ENCODE data around the gene HAGHL.

DNA sequence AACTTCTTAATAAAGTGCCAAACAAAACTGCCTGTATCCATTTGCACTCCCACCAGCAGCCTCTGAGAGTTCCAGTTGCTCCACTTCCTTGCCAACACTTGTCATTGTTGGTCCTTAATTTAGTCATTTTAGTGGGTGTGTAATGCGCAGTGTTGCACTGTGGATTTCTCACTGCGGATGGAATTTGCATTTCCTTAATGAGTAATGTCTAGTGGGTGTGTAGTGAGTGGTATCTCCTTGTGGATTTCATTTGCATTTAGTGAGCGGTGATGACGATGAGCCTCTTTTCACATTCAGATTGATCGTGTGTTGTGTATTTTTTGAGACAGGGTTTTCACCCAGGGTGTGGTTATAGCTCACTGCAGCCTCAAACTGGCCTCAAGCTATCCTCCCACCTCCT is 29.5 kb downstream of the HAGHL start:
- TF ChIP-seq, protein P1, sequence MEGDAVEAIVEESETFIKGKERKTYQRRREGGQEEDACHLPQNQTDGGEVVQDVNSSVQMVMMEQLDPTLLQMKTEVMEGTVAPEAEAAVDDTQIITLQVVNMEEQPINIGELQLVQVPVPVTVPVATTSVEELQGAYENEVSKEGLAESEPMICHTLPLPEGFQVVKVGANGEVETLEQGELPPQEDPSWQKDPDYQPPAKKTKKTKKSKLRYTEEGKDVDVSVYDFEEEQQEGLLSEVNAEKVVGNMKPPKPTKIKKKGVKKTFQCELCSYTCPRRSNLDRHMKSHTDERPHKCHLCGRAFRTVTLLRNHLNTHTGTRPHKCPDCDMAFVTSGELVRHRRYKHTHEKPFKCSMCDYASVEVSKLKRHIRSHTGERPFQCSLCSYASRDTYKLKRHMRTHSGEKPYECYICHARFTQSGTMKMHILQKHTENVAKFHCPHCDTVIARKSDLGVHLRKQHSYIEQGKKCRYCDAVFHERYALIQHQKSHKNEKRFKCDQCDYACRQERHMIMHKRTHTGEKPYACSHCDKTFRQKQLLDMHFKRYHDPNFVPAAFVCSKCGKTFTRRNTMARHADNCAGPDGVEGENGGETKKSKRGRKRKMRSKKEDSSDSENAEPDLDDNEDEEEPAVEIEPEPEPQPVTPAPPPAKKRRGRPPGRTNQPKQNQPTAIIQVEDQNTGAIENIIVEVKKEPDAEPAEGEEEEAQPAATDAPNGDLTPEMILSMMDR (IDR thresholded peaks at IDR 0.05) = no peak
- no peak for TF ChIP-seq POLR2A (IDR thresholded peaks at IDR 0.05)
